ENCODE results near the gene ENTREP3. TPM values are rescaled to one million over a fixed set of nuclear protein-coding genes. Genes with fewer than 3 reads are reported as not detected.
"Not testable (repeated sequence)": the region's sequence is repeated elsewhere in the genome, so short reads cannot be mapped to it uniquely, and the experiment has no call there.

The ENTREP3 gene
- total RNA-seq, 1 donor from 2014 or later, result 58.4 TPM

DNA sequence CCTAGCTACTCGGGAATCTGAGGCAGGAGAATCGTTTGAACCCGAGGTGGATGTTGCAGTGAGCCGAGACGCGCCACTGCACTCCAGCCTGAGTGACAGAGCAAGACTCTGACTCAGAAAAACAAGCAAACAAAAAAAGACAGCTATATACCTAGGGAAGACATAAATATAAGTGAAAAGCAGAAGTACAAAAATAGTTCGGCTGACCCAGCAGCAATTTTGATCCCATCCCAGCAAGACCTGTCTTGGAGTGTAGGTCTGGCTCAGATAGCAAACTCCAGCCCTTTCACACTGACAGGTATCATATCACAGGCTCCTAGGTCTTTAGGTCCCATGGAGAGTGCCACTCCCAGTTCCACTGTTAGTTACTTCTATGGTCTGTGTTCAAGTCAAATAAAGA lies 32.2 kb downstream of the ENTREP3 start:
- no peaks in the 10 kb centered on the region for H3K9me3 Mint-ChIP-seq (ENCODE audit: low read depth)
- no peak overlapping the region for H3K27ac Mint-ChIP-seq
- TF ChIP-seq, protein P1, sequence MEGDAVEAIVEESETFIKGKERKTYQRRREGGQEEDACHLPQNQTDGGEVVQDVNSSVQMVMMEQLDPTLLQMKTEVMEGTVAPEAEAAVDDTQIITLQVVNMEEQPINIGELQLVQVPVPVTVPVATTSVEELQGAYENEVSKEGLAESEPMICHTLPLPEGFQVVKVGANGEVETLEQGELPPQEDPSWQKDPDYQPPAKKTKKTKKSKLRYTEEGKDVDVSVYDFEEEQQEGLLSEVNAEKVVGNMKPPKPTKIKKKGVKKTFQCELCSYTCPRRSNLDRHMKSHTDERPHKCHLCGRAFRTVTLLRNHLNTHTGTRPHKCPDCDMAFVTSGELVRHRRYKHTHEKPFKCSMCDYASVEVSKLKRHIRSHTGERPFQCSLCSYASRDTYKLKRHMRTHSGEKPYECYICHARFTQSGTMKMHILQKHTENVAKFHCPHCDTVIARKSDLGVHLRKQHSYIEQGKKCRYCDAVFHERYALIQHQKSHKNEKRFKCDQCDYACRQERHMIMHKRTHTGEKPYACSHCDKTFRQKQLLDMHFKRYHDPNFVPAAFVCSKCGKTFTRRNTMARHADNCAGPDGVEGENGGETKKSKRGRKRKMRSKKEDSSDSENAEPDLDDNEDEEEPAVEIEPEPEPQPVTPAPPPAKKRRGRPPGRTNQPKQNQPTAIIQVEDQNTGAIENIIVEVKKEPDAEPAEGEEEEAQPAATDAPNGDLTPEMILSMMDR (IDR thresholded peaks at IDR 0.05; ENCODE audit: unreplicated experiment), result no peak
- H3K27me3 Mint-ChIP-seq, result no peaks in the 10 kb centered on the region
- H3K4me3 Mint-ChIP-seq (ENCODE audit: low read depth), result no peak overlapping the region
- no peak for DNase-seq (ENCODE audit: low spot score, unreplicated experiment)
- H3K36me3 Mint-ChIP-seq (ENCODE audit: insufficient read depth), result no peaks in the 10 kb centered on the region
- H3K4me1 Mint-ChIP-seq (ENCODE audit: low read depth), result peaks cover 20% of the 10 kb centered on the region

- not testable (repeated sequence) for H3K9me3 Mint-ChIP-seq (ENCODE audit: low read depth); H3K4me3 Mint-ChIP-seq (ENCODE audit: low read depth); DNase-seq (ENCODE audit: low spot score, unreplicated experiment); H3K36me3 Mint-ChIP-seq (ENCODE audit: insufficient read depth); H3K27me3 Mint-ChIP-seq; H3K4me1 Mint-ChIP-seq (ENCODE audit: low read depth); H3K27ac Mint-ChIP-seq
These were observed 34.9 kb downstream of the ENTREP3 start for GRCh38 chr1:155220211-155220965.

- peak overlapping the region; percentile 55 for H3K4me3 Mint-ChIP-seq (ENCODE audit: low read depth)
- H3K4me1 Mint-ChIP-seq (ENCODE audit: low read depth), result peaks cover 8% of the 10 kb centered on the region
- DNase-seq (ENCODE audit: low spot score, unreplicated experiment), result no peak
These were observed 35.7 kb downstream of the ENTREP3 start for GRCh38 chr1:155219592-155220031.

GRCh38 chr1:155218854-155219591 lies 36.3 kb downstream of the ENTREP3 start:
- H3K27me3 Mint-ChIP-seq, result no peaks in the 10 kb centered on the region
- H3K9me3 Mint-ChIP-seq (ENCODE audit: low read depth), result no peaks in the 10 kb centered on the region
- TF ChIP-seq, protein P1 (IDR thresholded peaks at IDR 0.05; ENCODE audit: unreplicated experiment), result no peak
- peaks cover 8% of the 10 kb centered on the region for H3K4me1 Mint-ChIP-seq (ENCODE audit: low read depth)
- H3K4me3 Mint-ChIP-seq (ENCODE audit: low read depth), result peak overlapping the region; percentile 55
- H3K27ac Mint-ChIP-seq, result peak overlapping the region; percentile 37
- no peak for DNase-seq (ENCODE audit: low spot score, unreplicated experiment)
- H3K36me3 Mint-ChIP-seq (ENCODE audit: insufficient read depth), result no peaks in the 10 kb centered on the region

More at GRCh38 chr1:155219592-155220031, 35.7 kb downstream of the ENTREP3 start:
- no peaks in the 10 kb centered on the region for H3K36me3 Mint-ChIP-seq (ENCODE audit: insufficient read depth)
- H3K9me3 Mint-ChIP-seq (ENCODE audit: low read depth), result no peaks in the 10 kb centered on the region
- TF ChIP-seq, protein P1 (IDR thresholded peaks at IDR 0.05; ENCODE audit: unreplicated experiment), result no peak
- H3K27ac Mint-ChIP-seq, result peak overlapping the region; percentile 37
- no peaks in the 10 kb centered on the region for H3K27me3 Mint-ChIP-seq

GRCh38 chr1:155214702-155215101 lies 40.6 kb downstream of the ENTREP3 start:
- H3K4me1 Mint-ChIP-seq (ENCODE audit: low read depth); DNase-seq (ENCODE audit: low spot score, unreplicated experiment); H3K27ac Mint-ChIP-seq; H3K36me3 Mint-ChIP-seq (ENCODE audit: insufficient read depth); H3K27me3 Mint-ChIP-seq; H3K9me3 Mint-ChIP-seq (ENCODE audit: low read depth); H3K4me3 Mint-ChIP-seq (ENCODE audit: low read depth): not testable (repeated sequence)

DNA sequence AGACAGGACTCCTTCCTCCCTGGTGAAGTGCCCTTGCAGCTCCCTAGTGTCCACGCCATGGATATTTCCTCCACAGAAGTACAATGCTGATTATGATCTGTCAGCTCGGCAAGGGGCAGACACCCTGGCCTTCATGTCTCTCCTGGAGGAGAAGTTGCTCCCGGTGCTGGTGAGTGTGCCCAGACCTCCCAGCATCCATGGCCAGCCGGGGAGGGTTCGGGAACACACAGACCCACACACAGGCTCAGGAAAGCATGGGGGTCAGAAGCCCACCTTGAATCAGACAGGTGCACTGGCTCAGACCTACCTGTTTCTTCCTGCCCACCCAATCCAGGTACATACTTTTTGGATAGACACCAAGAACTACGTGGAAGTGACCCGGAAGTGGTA lies 43.2 kb downstream of the ENTREP3 start:
- not testable (repeated sequence) for H3K4me3 Mint-ChIP-seq (ENCODE audit: low read depth)

GRCh38 chr1:155211381-155212050 lies 43.8 kb downstream of the ENTREP3 start:
- not testable (repeated sequence) for H3K9me3 Mint-ChIP-seq (ENCODE audit: low read depth); DNase-seq (ENCODE audit: low spot score, unreplicated experiment); H3K27me3 Mint-ChIP-seq; H3K4me3 Mint-ChIP-seq (ENCODE audit: low read depth); H3K27ac Mint-ChIP-seq; H3K36me3 Mint-ChIP-seq (ENCODE audit: insufficient read depth)
- H3K4me1 Mint-ChIP-seq (ENCODE audit: low read depth), result peaks cover 19% of the 10 kb centered on the region

More for the DNA sequence above, 43.2 kb downstream of the ENTREP3 start:
- H3K4me1 Mint-ChIP-seq (ENCODE audit: low read depth), result peaks cover 15% of the 10 kb centered on the region
- not testable (repeated sequence) for H3K9me3 Mint-ChIP-seq (ENCODE audit: low read depth); DNase-seq (ENCODE audit: low spot score, unreplicated experiment); H3K27ac Mint-ChIP-seq; H3K27me3 Mint-ChIP-seq; H3K36me3 Mint-ChIP-seq (ENCODE audit: insufficient read depth)
